Kidney (tissue), 14 donors: Measurements from ENCODE around the gene ABCC3. TPM values are rescaled to one million over a fixed set of nuclear protein-coding genes. Genes with fewer than 3 reads are reported as not detected.

ENCODE experiments used
- DNase-seq, 5 donors: peaks; one replicate each; pipeline ENCODE4 v3.0.0-alpha.2; 2013 to 2020
- FAIRE-seq: peaks from 2 replicates; lab custom pipeline; 2012; peaks lifted over from hg19 to GRCh38; lab: Jason Lieb, UNC
- H3K27ac ChIP-seq, 2 donors: one replicate each; pipeline ENCODE4 v1.7.0; 2013; ENCODE audit warnings: low read depth in 2 of 2, low read length in 2 of 2, inconsistent platforms in 1 of 2
- H3K27me3 ChIP-seq: one replicate; pipeline ENCODE4 v1.7.1; 2013; ENCODE audit warnings: low read length, inconsistent platforms; ENCODE audit not compliant: control insufficient read depth, insufficient read depth
- H3K36me3 ChIP-seq, 3 donors: one replicate each; pipeline versions ENCODE4 v1.7.0 to v1.7.1; 2013; ENCODE audit warnings: low read length in 3 of 3, control low read depth in 1 of 3, inconsistent platforms in 1 of 3; ENCODE audit not compliant: insufficient read depth in 3 of 3, control insufficient read depth in 2 of 3
- H3K4me1 ChIP-seq, 3 donors: one replicate each; pipeline versions ENCODE4 v1.7.0 to v1.7.1; 2013; ENCODE audit warnings: low read length in 3 of 3, inconsistent platforms in 1 of 3, low read depth in 1 of 3; ENCODE audit not compliant: control insufficient read depth in 2 of 3, insufficient read depth in 2 of 3
- H3K4me3 ChIP-seq, 3 donors: one replicate each; pipeline versions ENCODE4 v1.7.0 to v1.8.1; 2013; ENCODE audit warnings: low read length in 3 of 3, control low read depth in 1 of 3, inconsistent platforms in 1 of 3
- H3K9ac ChIP-seq, 3 donors: one replicate each; pipeline versions ENCODE4 v1.7.0 to v1.7.1; 2013; ENCODE audit warnings: low read length in 3 of 3, control low read depth in 1 of 3, inconsistent platforms in 1 of 3
- H3K9me3 ChIP-seq, 3 donors: one replicate each; pipeline versions ENCODE4 v1.7.0 to v1.7.1; 2013; ENCODE audit warnings: low read length in 3 of 3, control low read depth in 1 of 3, inconsistent platforms in 1 of 3; ENCODE audit not compliant: control insufficient read depth in 2 of 3, insufficient read depth in 1 of 3
- CTCF ChIP-seq: IDR thresholded peaks from 3 replicates; pipeline ENCODE4 v1.5.1; 2012; ENCODE audit warnings: mild to moderate bottlenecking, moderate library complexity, borderline replicate concordance; ENCODE audit not compliant: insufficient read depth; ENCODE audit errors: extremely low read depth
- intact Hi-C: fragments of 100-400 bp; cut with DNase I; formaldehyde crosslinking; loops from one replicate; pipeline ENCODE4 v1.11.1; 2022
- polyA plus RNA-seq: library from polyadenylated mRNA; stranded (reverse); fragments of 350-450 nt; fragmentation: Illumina TruSeq; extraction: RNeasy Lipid Tissue Mini Kit (QIAGEN cat#74804); gene quantifications from one replicate; pipeline ENCODE4 v1.2.3, GENCODE V29; 2014; ENCODE audit warnings: low read depth, low replicate concordance; ENCODE audit not compliant: insufficient read depth
- total RNA-seq: library from RNA; stranded (reverse); fragmentation: NEBNext Ultra II Directional; extraction: Animal tissue kit (Norgen Biotek cat#: 25700); gene quantifications from one replicate; pipeline ENCODE4 v1.2.1, GENCODE V29; 2021
- donor health status: control.
- donor health status: control.
- donor health status: control.
- donor health status: control.
- donor health status: control.
- donor health status: DM: yes; HTN: yes; CAD: no.
- donor health status: Normal renal cell carcinoma (clear cell type).

Gene ABCC3
- total and polyA plus RNA-seq, 2 donors from 2014 or later, result 9.3 to 156 TPM

- Histone ChIP-seq H3K36me3 (no peaks in the 10 kb centered on the region), H3K4me1 (no peaks in the 10 kb centered on the region), H3K4me3 (no peak overlapping the region), H3K9ac (no peak overlapping the region), H3K27ac (no peak overlapping the region), H3K27me3 (no peaks in the 10 kb centered on the region), H3K9me3 (no peaks in the 10 kb centered on the region)
- intact Hi-C loops, result no loop called here
- TF ChIP-seq CTCF, result no peak
- DNase-seq (no peak), FAIRE-seq (no peak)
Measured at GRCh38 chr17:50615828-50616227, 18.9 kb upstream of the ABCC3 start.

- intact Hi-C loops, result no loop called here
- Histone ChIP-seq H3K4me3 (no peak overlapping the region), H3K9me3 (no peaks in the 10 kb centered on the region), H3K4me1 (no peaks in the 10 kb centered on the region), H3K27me3 (no peaks in the 10 kb centered on the region), H3K36me3 (no peaks in the 10 kb centered on the region), H3K9ac (no peak overlapping the region), H3K27ac (no peak overlapping the region)
- FAIRE-seq (no peak), DNase-seq (no peak)
- no peak for TF ChIP-seq CTCF
Measured at GRCh38 chr17:50618300-50618699, 16.4 kb upstream of the ABCC3 start.

GRCh38 chr17:50618941-50619340 is 15.7 kb upstream of the ABCC3 start:
- no peak for FAIRE-seq
- H3K27ac ChIP-seq, result no peak overlapping the region

More at GRCh38 chr17:50618941-50619340, 15.7 kb upstream of the ABCC3 start:
- Histone ChIP-seq H3K36me3 (no peaks in the 10 kb centered on the region), H3K4me1 (no peaks in the 10 kb centered on the region), H3K4me3 (no peak overlapping the region), H3K9ac (no peak overlapping the region), H3K9me3 (no peaks in the 10 kb centered on the region), H3K27me3 (no peaks in the 10 kb centered on the region)
- DNase-seq, result no peak
- intact Hi-C loops, result no loop called here
- TF ChIP-seq CTCF, result no peak
